GM21717 (cell line): ENCODE results near the gene AQP6.

Experiments
- ATAC-seq: cut with Tn5 transposase; IDR thresholded peaks from one replicate; pipeline ENCODE4 v1.9.1; 2021; ENCODE audit warnings: mild to moderate bottlenecking, moderate library complexity; ENCODE audit not compliant: unreplicated experiment

The AQP6 gene

DNA sequence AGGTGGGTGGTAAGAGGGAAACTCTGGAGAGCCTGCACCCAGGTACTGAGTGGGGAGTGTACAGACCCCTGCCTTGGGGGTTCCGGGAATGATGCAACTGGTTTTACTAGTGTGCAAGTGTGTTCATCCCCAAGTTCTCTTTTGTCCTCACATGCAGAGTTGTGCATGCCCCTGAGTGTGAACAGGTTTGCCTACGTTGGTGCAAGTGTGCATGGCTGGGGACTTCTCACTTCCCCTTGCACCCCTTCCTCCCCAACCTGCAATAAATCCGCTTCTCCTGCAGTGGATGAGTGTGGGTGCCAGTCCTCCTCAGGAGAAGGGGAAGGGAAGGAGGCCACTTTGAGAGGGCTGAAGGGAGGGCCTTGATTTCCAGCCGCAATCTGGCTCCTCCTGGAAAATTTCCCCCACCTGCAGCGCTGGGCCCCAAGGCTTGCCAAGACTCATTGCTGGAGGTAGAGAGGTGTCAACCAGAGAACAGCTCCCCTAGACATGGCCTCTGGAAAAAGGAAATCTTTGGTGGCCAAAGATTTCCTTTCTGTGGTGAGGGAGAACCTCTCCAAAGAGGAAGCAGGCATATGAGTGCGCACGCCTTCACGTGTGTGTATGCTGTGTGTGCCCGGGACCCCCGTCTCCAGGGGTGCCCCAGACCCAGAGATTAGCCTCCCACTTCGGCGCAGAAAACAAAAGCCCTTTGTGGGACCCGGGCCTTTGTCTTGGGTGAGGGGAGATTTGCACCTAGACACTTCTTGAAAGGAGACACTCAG lies 16.7 kb upstream of the AQP6 start:
- ATAC-seq = no peak

DNA sequence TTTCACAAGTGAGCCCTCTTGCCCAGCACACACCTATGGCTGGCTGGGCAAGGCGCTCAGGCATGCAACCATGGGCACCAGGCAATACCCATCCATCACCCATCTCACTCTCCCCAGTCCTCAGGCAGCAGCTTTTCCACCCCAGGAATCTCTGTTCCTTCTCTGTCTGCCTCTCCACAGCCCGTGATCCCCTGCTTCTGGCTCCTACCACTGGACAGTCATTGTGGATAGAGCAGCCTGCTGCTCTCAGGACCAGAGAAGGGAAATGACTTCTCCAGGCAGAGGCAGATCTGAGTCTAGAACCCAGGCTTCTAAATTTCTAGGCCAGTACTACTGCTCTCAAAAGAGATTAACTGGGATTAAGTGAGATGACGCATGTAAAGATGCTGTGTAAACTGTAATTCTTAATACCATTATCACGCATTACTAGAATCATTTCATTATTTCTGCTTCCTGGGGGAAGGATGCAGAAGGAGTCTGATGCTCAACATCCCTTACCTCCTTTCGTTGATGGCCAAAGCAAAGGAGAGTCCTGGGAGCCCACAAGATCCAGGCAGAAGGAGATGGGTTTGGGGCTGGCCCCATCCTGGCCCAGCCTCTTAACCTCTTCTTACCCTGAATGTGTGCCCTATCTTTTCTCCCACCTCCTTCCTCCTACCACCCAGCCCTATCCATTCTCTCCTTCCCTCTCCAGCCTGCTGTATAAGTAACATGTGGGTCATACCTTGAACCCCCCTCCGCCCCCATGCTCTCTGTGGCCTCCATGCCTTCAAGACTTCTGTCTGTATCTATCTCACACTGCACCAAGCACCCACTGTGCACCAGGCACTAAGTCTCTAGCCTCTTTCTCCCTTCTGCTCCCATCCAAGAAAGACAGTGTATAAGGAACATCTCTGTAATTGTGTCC lies 15.8 kb upstream of the AQP6 start:
- no peak for ATAC-seq

DNA sequence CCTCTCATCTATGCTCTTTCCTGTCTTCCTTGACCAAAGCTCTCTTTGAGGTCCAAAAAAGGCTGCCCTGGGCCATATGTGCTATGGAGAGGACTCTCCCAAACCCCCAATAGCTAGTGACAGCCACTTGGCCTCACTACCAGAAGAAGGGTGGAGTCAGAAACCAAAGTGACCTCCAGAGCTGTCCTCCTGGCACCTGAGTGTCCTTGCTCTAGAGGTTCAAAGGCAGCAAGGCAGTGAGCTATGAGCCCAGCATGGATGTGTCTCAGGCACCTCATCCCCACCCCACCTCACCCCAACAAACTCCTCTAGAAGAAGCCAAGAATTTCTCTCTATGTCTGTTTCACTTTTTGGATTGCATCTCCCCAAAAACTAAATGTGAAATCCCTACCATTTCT lies 15.2 kb upstream of the AQP6 start:
- no peak for ATAC-seq

DNA sequence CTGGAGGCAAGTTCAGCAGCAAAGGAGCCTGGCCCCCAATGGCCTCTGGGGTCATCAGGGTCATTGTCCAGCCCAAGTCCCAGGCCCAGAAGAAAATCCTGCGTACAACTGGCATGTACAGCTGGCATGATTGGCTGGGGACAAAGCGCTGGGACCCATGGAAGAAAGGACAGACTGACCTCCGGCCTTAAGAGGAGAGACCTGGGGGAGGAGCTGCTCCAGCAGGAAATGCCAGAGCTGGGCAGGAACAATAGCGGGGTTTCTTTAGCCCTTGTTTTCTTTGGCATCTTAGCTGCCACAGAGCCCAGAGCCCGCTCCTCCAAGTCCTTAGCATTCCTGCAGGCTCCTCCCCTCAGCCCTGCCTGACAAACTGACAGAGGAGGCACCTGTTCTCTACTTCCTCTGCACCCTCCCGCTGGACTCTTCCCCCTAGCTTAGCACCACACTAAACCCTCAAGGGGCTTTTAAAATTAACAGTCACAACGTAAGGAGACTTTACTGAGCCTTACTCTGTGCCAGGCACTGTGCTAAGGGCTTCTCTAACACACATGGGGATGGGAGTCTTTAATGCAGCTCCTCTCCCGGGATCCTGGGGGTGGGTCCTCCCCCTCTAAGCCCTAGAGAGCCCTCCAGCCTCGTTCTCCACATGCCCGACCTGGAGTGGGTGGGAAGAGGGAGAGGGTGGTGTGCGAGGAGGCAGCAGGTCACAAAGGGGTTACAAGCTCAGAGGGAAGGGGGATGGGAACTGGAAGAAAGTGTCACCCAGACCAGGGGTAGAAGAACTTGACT lies 12.9 kb upstream of the AQP6 start:
- ATAC-seq = no peak

DNA sequence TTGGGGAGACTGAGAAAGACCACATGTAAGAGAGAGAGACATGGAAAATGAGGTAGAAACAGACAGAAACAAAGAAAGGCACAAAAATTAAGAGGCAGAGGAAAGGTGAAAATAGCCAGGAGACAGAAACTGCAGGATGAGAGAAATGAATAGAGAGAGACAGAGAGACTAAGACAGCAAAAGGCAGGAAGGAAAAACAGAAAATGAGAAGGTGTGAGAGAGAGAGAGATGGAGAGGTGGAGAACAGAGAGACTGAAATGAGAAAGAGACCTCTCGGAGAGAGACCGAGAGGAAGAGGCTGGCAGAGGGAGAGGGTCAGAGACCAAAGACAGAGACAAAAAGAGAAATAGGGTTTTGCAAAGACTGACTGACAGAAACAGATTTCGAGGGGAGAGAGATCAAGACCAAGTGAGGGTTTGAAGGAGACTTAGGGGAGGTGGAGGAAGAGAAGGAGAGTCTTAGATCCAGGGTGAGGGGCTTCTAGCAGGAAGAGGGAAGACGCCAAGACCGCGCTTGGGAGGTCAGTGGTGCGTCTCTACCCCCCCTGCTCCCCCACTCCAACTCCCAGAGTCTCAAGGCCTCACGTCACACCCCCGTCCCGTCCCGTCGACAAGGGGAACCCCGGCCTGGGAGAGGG lies 12.2 kb upstream of the AQP6 start:
- ATAC-seq = no peak

DNA sequence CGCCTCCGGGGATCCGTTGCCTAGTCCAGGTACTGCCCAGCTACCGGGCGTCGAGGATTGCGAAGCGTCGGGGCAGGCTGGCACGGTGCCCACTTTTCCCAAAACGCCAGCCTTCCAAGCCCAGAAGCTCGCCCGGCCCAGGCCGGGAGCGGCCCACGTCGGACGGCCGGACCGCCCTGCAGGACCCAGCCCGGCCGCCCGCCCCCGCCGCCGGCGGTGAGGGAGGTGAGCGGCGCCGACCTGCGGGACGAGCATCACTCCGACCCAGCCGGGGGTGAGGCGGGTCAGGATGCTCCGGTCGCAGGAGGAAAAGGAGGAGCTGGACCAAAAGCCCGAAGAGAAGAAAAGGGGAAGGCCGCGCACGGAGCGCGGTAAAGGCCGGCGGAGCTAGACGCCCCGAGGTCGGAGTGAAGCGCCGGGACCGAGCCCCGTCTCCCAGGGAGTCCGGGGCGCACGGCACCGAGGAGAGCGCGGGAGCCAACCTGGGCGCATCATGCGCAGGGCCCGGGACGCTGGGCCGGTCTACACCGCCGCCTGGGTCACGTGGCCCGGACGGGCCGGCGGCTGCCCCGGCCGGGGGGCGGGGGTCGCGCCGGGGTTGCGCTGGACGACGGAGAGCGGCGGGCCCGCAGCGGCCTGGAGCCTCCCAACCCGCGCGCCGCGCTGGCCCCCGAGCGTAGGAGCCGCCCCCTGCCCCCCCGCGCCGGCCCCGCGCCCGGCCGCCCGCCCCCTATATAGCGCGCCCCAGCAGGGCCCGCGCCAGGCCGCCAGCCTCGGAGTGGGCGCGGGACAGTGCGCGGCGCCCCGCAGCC lies 11.4 kb upstream of the AQP6 start, which contains the start of gene AQP5:
Gene AQP5, plus strand, starts transcription at position 762 of the 812 bp plus-strand sequence. CDS start 146 bp downstream, outside the sequence.
- ATAC-seq = no peak

DNA sequence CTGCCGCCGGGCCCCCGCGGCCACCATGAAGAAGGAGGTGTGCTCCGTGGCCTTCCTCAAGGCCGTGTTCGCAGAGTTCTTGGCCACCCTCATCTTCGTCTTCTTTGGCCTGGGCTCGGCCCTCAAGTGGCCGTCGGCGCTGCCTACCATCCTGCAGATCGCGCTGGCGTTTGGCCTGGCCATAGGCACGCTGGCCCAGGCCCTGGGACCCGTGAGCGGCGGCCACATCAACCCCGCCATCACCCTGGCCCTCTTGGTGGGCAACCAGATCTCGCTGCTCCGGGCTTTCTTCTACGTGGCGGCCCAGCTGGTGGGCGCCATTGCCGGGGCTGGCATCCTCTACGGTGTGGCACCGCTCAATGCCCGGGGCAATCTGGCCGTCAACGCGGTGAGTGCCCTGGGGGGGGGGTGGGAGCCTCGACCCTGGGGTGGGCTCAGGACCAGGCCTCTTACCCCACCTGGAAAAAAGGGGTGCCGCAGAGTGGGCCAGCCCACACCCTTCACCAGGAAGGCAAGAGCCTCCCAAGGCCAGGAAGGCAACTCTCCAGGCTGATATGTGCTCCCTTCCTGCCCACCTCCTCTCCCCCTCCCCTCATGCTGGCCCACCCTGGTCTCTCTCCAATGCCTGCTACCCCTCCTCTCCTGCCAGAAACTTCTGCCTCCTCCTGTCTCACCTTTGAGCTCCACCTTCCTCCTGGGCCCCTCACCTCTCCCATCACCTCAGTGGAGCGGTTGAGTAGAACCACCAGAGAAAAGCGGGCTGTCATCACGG lies 10.6 kb upstream of the AQP6 start:
- no peak for ATAC-seq

DNA sequence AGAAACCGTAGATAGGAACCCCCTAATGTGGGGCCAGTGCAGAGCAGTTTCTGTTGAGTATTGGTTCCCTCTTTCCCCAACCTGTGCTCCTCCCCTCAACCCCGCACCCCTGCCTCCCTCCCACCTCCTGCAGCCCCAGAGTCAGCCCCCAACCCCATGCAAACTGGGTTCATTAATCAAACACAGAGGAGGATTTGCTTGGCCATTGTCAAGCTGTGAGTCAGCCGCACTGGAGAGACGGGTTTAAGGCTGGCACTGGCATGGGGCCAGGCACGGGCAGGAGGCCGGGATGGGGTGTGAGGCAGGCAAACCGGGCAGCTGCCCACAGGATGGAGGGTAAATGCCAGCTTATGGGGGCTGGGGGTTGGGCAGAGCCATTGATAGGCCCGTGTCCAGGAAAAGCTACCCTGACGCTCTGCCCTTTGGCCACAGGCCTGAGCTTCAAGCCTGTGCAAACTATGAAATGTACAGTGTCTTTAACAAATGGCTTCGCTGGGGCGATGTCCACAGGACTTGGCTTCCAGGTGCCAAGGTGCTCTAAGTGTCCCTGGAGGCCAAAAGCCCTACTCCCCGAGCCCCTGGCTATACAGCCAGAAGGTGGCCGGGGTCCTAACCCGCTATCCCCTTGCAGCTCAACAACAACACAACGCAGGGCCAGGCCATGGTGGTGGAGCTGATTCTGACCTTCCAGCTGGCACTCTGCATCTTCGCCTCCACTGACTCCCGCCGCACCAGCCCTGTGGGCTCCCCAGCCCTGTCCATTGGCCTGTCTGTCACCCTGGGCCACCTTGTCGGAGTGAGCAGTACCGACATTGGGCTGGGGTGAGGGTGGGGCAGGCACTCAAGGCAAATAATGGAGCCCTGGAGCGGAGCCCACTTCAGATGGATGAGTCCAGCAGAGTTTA lies 9.6 kb upstream of the AQP6 start:
- ATAC-seq = no peak

DNA sequence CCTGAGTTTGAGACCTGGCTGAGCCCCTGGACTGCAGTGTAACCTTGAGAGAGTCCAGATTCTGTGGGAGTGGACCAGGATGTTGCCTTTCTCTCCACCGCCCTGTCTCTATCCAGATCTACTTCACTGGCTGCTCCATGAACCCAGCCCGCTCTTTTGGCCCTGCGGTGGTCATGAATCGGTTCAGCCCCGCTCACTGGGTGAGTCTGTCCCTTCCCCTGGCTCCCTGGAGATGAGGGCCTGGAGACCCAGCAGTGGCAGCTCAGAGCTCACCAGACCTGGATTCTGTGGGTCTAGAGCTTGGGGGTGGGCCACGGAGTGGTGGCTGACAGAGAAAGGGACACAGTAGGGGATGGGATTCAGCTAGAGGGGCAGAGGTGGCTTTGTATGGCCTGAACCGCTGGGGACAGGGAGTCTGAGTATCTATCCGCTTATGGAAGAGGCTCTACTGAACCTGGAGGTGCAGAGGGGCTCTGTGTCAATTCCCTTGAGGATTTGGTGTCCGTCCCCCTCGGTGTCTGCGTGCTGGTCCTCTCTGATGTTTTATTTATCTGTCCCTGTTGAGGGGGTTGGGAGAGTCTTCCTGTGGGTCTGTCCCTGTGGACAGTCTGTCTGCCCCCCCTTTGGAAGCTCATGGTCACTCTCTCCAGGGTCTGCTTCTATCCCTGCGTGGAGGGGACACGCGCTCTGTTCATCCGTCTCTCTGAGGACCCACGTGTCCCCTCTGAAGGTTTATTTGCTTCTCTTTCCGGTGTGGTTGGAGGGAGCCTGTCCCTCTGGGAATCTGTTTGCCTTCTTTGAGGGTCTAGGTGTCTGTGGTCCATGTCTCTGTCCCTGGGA lies 8.6 kb upstream of the AQP6 start:
- no peak for ATAC-seq

DNA sequence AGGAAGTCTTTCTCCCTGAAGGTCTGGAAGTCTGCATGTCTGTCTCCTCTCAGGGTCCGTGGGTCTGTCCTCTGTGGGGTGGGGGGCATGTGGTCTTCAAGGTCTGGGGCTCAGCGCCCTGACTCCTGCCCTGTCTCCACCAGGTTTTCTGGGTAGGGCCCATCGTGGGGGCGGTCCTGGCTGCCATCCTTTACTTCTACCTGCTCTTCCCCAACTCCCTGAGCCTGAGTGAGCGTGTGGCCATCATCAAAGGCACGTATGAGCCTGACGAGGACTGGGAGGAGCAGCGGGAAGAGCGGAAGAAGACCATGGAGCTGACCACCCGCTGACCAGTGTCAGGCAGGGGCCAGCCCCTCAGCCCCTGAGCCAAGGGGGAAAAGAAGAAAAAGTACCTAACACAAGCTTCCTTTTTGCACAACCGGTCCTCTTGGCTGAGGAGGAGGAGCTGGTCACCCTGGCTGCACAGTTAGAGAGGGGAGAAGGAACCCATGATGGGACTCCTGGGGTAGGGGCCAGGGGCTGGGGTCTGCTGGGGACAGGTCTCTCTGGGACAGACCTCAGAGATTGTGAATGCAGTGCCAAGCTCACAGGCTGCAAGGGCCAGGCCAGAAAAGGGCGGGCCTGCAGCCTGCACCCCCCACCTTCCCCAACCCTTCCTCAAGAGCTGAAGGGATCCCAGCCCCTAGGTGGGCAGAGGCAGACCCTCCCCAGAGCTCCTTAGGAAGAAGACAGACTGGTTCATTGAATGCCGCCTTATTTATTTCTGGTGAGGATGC lies 7.7 kb upstream of the AQP6 start:
- ATAC-seq = no peak

DNA sequence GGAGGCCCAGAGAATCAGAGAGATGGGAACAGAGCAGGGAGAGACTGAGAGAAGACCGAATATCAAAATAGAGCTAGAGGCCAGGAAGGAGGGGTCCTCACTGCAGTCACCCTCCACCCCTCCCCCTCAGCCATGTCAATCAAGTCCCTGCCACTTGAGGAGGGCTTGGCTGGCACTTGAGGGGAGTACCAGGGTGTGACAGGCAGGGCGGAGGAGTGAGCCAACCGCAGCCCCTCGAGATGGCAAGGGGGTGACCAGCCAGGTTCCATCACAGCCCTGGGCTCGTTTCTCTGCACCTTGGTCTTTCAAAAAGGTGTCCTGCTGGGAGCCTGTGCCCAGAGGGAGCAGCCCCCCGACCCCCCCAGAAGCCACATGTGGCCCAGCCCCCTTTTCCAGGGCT lies 6.9 kb upstream of the AQP6 start:
- ATAC-seq = no peak

DNA sequence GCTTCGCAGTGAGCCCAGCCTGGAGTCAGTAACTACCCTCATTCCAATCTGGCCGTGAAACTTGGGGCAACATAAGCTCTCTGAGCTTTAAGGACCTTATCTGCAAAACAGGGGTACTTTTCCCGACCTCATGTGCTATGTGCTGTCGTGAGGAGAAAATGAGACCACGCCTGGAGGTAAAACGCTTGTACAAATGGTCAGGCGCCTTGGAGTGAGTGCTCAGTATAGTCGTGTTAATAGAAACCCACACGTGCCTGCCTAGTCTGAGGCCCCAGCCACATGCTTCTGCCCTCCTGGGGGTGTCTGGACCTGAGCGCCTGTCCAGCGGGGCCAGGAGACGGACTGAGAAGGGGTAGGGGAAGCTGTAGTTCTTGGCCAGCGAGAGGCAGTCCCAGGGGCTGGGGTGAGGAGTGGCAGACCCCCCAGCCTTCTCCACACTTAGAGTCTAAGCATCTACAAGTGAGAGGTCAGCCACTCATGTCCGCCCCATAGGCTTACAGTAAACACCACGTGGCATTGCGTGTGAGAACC lies 6.2 kb upstream of the AQP6 start:
- ATAC-seq = no peak

DNA sequence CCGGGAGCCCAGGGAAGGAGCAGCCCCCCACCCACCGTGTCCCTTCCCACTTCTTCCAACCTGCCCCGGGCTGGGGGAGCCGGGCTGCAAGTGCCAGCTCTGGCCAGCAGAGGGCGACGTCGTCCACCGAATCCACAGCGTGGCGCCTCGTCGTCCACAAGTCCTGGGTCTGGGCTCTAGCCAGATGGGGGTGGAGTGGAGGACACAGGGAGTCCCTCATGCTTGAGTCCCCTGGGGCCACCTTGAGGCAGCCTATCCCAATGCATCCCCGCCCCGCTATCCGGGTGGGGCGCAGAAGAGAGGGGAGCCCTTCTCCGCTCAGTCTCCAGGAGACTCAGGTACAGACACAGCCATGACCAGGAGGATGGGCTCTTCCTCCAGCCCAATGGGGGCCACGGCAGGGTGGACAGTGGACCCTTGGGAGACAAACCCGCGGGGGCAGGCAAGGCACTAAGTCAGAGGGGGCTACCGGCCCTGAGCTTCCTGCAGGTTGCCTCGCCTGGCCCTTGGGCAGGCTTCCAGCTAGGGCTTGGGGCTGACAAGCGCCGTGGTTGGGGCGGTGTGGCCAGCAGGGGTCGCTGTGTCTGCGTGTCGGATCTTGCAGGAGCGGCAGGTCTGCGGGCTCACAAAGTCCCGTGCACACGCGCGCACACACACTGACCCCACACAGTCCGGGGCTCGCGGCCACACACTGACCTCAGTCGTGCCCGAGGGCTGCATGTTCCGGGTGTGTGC lies 5.5 kb upstream of the AQP6 start:
- peak; percentile 68 for ATAC-seq

DNA sequence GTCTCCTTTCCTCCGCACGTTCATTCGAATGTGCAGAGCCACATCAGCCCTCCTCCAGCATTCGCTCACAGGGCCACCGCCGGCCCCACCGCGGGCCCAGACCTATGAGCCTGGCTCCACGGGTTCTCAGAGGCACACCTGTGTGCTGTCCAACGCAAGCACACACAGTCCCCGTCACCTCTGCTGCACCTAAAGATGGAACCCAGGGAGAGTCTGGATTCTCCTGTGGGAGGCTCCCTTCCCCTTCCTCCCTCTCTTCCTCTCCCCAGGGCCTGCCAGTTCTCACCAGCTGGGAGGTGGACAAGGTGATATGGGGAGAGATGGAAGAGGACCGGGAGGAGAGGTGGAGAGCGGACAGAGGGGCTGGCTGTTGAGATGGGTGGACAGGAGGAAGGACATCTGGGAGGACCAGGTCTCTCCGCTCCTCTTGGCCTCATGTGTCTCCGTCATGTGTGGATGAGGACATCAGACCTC lies 4.9 kb upstream of the AQP6 start:
- no peak for ATAC-seq

DNA sequence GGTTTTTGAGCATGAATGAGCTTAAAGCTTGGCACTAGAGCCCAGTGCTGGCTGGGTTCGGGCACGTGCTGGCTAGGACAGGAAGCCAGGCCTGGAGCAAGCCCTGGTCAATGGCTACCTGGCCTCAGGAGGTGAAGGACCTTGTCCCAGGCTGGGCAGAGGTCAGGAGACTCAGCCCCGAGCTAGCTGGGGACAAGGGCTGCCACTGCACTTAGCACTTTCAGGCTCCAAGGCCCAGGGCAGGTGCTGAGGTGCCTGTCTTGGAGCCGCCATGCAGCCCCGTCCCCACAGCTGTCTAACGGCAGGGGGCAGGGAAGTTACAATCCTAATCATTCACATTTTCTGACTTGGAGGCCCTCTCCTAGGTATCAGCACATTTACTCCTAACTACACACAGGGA lies 4.3 kb upstream of the AQP6 start:
- ATAC-seq = no peak
